AG04449 (cell line): ENCODE results near the gene SLAMF1.

Source experiments
- CTCF ChIA-PET: fragments of 350-600 bp; formaldehyde crosslinking; extraction: SDS; loops from one replicate; lab custom pipeline; 2021; ENCODE audit warnings: antibody characterized with exemption; lab: Yijun Ruan, JAX
- POLR2A ChIA-PET: fragments of 400-600, 350-600 bp; formaldehyde crosslinking; extraction: SDS; loops from one replicate; lab custom pipeline; 2020; ENCODE audit warnings: antibody characterized with exemption, inconsistent platforms; lab: Yijun Ruan, JAX
- DNase-seq: peaks from one replicate; pipeline ENCODE4 v3.0.0-alpha.2; 2010; ENCODE audit warnings: low read depth, low spot score
- H3K4me3 ChIP-seq: 2 replicates; pipeline ENCODE4 v1.5.1; 2011; ENCODE audit warnings: low read depth, mild to moderate bottlenecking, control low read depth, low read length
- CTCF ChIP-seq: IDR thresholded peaks from one replicate; pipeline ENCODE4 v1.5.1; 2011; ENCODE audit warnings: mild to moderate bottlenecking, moderate library complexity, low read length, control low read depth, inconsistent platforms; ENCODE audit not compliant: insufficient read depth; ENCODE audit errors: missing control alignments

Gene SLAMF1

GRCh38 chr1:160618327-160618726 lies 28.5 kb downstream of the SLAMF1 start:
- ChIA-PET CTCF (interaction anchor here (1.2 kb wide), 1 partner anchor 10 kb away, joined by 3 read pairs; no protein-coding TSS in a partner anchor), POLR2A (no interaction called here)
- DNase-seq = no peak
- no peak overlapping the region for H3K4me3 ChIP-seq
- no peak for TF ChIP-seq CTCF

GRCh38 chr1:160615660-160616059 lies 31.2 kb downstream of the SLAMF1 start:
- ChIA-PET CTCF (no interaction called here), POLR2A (no interaction called here)
- H3K4me3 ChIP-seq = no peak overlapping the region
- no peak for TF ChIP-seq CTCF
- no peak for DNase-seq

GRCh38 chr1:160614410-160614809 lies 32.4 kb downstream of the SLAMF1 start:
- H3K4me3 ChIP-seq = no peak overlapping the region
- ChIA-PET POLR2A (no interaction called here), CTCF (no interaction called here)
- DNase-seq = no peak
- TF ChIP-seq CTCF = no peak

GRCh38 chr1:160612613-160613218 lies 34.1 kb downstream of the SLAMF1 start:
- CTCF ChIA-PET = interaction anchor here (1.6 kb wide), 1 partner anchor 184 kb away, joined by 3 read pairs; no protein-coding TSS in a partner anchor
- DNase-seq = no peak
- POLR2A ChIA-PET = no interaction called here
- no peak overlapping the region for H3K4me3 ChIP-seq
- TF ChIP-seq CTCF = no peak

- ChIA-PET CTCF (interaction anchor here (0.9 to 7.1 kb wide), 4 partner anchors 12 to 183 kb away, joined by 4 to 65 read pairs (median 6); no protein-coding TSS in a partner anchor), POLR2A (no interaction called here)
- TF ChIP-seq CTCF = no peak
- DNase-seq = no peak
- H3K4me3 ChIP-seq = no peak overlapping the region
Observed at GRCh38 chr1:160610569-160611242, 36.1 kb downstream of the SLAMF1 start.

- ChIA-PET CTCF (interaction anchor here (0.9 to 7.1 kb wide), 5 partner anchors 11 to 254 kb away, joined by 4 to 65 read pairs (median 4); no protein-coding TSS in a partner anchor), POLR2A (no interaction called here)
- no peak for TF ChIP-seq CTCF
- no peak for DNase-seq
- no peak overlapping the region for H3K4me3 ChIP-seq
Observed at GRCh38 chr1:160608941-160609340, 37.9 kb downstream of the SLAMF1 start.
